Panc1 (cell line): ENCODE results near the gene SOX9. TPM values are rescaled to one million over a fixed set of nuclear protein-coding genes. Genes with fewer than 3 reads are reported as not detected.

Experiments used
- ATAC-seq: fragments of 200-7000 bp; cut with Tn5 transposase; 2 replicates; pipeline ENCODE4 v1.9.1; 2020; ENCODE audit warnings: mild to moderate bottlenecking, moderate library complexity
- BruUV-seq: library from RNA; stranded (reverse); fragments of 400-500 nt; replicated peaks from 2 replicates; lab custom pipeline; 2021; lab: Mats Ljungman, UMichigan
- CTCF ChIA-PET: fragments of 300-600 bp; sonication (Branson Sonifier 250); formaldehyde crosslinking; loops from one replicate; lab custom pipeline; 2022; ENCODE audit warnings: antibody characterized with exemption; lab: Charles Lee
- POLR2A ChIA-PET: fragments of 300-600 bp; sonication (Branson Sonifier 250); formaldehyde crosslinking; loops from one replicate; lab custom pipeline; 2022; ENCODE audit warnings: antibody characterized with exemption; lab: Charles Lee
- DNase-seq: peaks from one replicate; pipeline ENCODE4 v3.0.0-alpha.2; 2010; ENCODE audit warnings: low read depth, low spot score
- H3K27ac ChIP-seq: 2 replicates; pipeline ENCODE4 v1.5.1; 2011; ENCODE audit warnings: mild to moderate bottlenecking, low read length, inconsistent platforms
- H3K27me3 ChIP-seq: fragments of 200-500 bp; sonication (Bioruptor generic); 2 replicates; pipeline ENCODE4 v1.6.0; 2014; ENCODE audit warnings: low read length, inconsistent platforms; ENCODE audit not compliant: control insufficient read depth, insufficient read depth
- H3K36me3 ChIP-seq: fragments of 200-500 bp; sonication (Bioruptor generic); 2 replicates; pipeline ENCODE4 v1.5.1; 2014; ENCODE audit warnings: inconsistent platforms, mild to moderate bottlenecking, low read length, moderate library complexity; ENCODE audit not compliant: control insufficient read depth, insufficient read depth
- H3K4me1 ChIP-seq: 2 replicates; pipeline ENCODE4 v1.5.1; 2011; ENCODE audit warnings: inconsistent platforms, mild to moderate bottlenecking, low read length, moderate library complexity; ENCODE audit not compliant: control insufficient read depth, insufficient read depth
- H3K4me3 ChIP-seq, 2 experiments: 2 replicates each; pipeline ENCODE4 v1.5.1; 2011 to 2012; ENCODE audit warnings: low read depth in 2 of 2, low read length in 2 of 2, mild to moderate bottlenecking in 2 of 2, inconsistent platforms in 1 of 2, moderate library complexity in 1 of 2
- H3K9me3 ChIP-seq: fragments of 200-500 bp; sonication (Bioruptor generic); 2 replicates; pipeline ENCODE4 v1.5.1; 2014; ENCODE audit warnings: low read depth, mild to moderate bottlenecking, inconsistent platforms, low read length, moderate library complexity; ENCODE audit not compliant: control insufficient read depth, insufficient read depth
- CTCF ChIP-seq: fragments of 450-650 bp; IDR thresholded peaks from 2 replicates; pipeline ENCODE4 v1.5.1; 2017; ENCODE audit warnings: mild to moderate bottlenecking
- POLR2AphosphoS5 ChIP-seq: IDR thresholded peaks from 2 replicates; pipeline ENCODE4 v1.6.1; 2012; ENCODE audit warnings: mild to moderate bottlenecking, low read depth, low read length, moderate library complexity
- REST ChIP-seq, 2 experiments: IDR thresholded peaks; 2 replicates each; pipeline ENCODE4 v1.6.1; 2011 to 2012; ENCODE audit warnings: low read depth in 2 of 2, control low read depth in 1 of 2, low read length in 1 of 2, mild to moderate bottlenecking in 1 of 2, moderate library complexity in 1 of 2; ENCODE audit not compliant: insufficient read depth in 1 of 2
- SIN3A ChIP-seq: IDR thresholded peaks from 2 replicates; pipeline ENCODE4 v1.6.1; 2012; ENCODE audit warnings: low read depth, mild to moderate bottlenecking, low read length, moderate library complexity, borderline replicate concordance; ENCODE audit not compliant: insufficient read depth
- TCF7L2 ChIP-seq: IDR thresholded peaks from 2 replicates; pipeline ENCODE4 v1.6.1; 2011; ENCODE audit warnings: mild to moderate bottlenecking, low read depth, low read length, inconsistent platforms
- in situ Hi-C: cut with HindIII; loops from 2 replicates; pipeline ENCODE4 v1.10.0; 2016; ENCODE audit warnings: low sequenced_read_pairs, low pct_unique_long_range_greater_than_20kb
- intact Hi-C: fragments of 100-400 bp; cut with micrococcal nuclease; formaldehyde crosslinking; loops from one replicate; pipeline ENCODE4 v1.10.0; 2022; ENCODE audit not compliant: unreplicated experiment
- total RNA-seq: library from RNA; stranded (reverse); gene quantifications from one replicate; pipeline ENCODE4 v1.2.1, GENCODE V29; 2021; ENCODE audit not compliant: unreplicated experiment

The SOX9 gene
- total RNA-seq, 1 experiment from 2014 or later: 79.5 TPM

GRCh38 chr17:72121164-72122009 lies 567 bp downstream of the SOX9 start:
- TF ChIP-seq REST (IDR thresholded peaks at IDR 0.05; ENCODE audit: insufficient read depth in 1 of 2, low read depth in 2 of 2, low read length in 1 of 2): no peak
- peak; percentile 67; the same call in 1 of the 2 replicates for TF ChIP-seq SIN3A
- peak; percentile 58 for TF ChIP-seq CTCF
- ATAC-seq: peak; percentile 26
- ChIA-PET POLR2A (interaction anchor here (0.6 to 1.6 kb wide), 17 partner anchors 10 to 1472 kb away, joined by 3 to 13 read pairs (median 6); no protein-coding TSS in a partner anchor), CTCF (interaction anchor here (0.6 to 1.8 kb wide), 9 partner anchors 21 to 1354 kb away, joined by 3 to 6 read pairs (median 4); no protein-coding TSS in a partner anchor)
- Histone ChIP-seq H3K27ac (peak overlapping the region; percentile 97), H3K36me3 (peaks cover 18% of the 10 kb centered on the region), H3K4me1 (peaks cover 35% of the 10 kb centered on the region), H3K4me3 (peak overlapping the region; percentile 76 to 89), H3K9me3 (no peaks in the 10 kb centered on the region), H3K27me3 (no peaks in the 10 kb centered on the region)
- DNase-seq: no peak
- intact Hi-C loops (loop anchor here (2.0 to 10.0 kb wide), 6 partner anchors 213 to 419 kb away; no protein-coding TSS in a partner anchor), in situ Hi-C loops (no loop called here)
- TSS peak; percentile 67 for BruUV-seq

- in situ Hi-C loops (no loop called here), intact Hi-C loops (loop anchor here (2.0 to 10.0 kb wide), 6 partner anchors 213 to 419 kb away; no protein-coding TSS in a partner anchor)
- no TSS peak for BruUV-seq
- peak overlapping the region; percentile 76 to 89 for H3K4me3 ChIP-seq
- TF ChIP-seq CTCF: no peak; the same call in 1 of the 2 replicates
- no peak for TF ChIP-seq TCF7L2
- no peak for TF ChIP-seq REST (IDR thresholded peaks at IDR 0.05; ENCODE audit: insufficient read depth in 1 of 2, low read depth in 2 of 2, low read length in 1 of 2)
- TF ChIP-seq POLR2AphosphoS5: no peak; the same call in 1 of the 2 replicates
- no peak for TF ChIP-seq SIN3A
- ATAC-seq (peak; percentile 6), DNase-seq (no peak)
- H3K36me3 ChIP-seq: peaks cover 18% of the 10 kb centered on the region
- peak overlapping the region; percentile 97 for H3K27ac ChIP-seq
- H3K27me3 ChIP-seq: no peaks in the 10 kb centered on the region
- peaks cover 43% of the 10 kb centered on the region for H3K4me1 ChIP-seq
- H3K9me3 ChIP-seq: no peaks in the 10 kb centered on the region
- POLR2A ChIA-PET: interaction anchor here (0.6 to 1.1 kb wide), 13 partner anchors 9 to 1473 kb away, joined by 3 to 13 read pairs (median 5); no protein-coding TSS in a partner anchor
- CTCF ChIA-PET: interaction anchor here (0.6 to 1.4 kb wide), 2 partner anchors 121 to 435 kb away, joined by 3 to 6 read pairs; no protein-coding TSS in a partner anchor
Measured at GRCh38 chr17:72122010-72122764, 1.4 kb downstream of the SOX9 start.
